ENCODE results near the gene OLFML2B. TPM values are rescaled to one million over a fixed set of nuclear protein-coding genes. Genes with fewer than 3 reads are reported as not detected.

Gene OLFML2B
- total RNA-seq, 1 donor from 2014 or later, result 17.5 TPM

DNA sequence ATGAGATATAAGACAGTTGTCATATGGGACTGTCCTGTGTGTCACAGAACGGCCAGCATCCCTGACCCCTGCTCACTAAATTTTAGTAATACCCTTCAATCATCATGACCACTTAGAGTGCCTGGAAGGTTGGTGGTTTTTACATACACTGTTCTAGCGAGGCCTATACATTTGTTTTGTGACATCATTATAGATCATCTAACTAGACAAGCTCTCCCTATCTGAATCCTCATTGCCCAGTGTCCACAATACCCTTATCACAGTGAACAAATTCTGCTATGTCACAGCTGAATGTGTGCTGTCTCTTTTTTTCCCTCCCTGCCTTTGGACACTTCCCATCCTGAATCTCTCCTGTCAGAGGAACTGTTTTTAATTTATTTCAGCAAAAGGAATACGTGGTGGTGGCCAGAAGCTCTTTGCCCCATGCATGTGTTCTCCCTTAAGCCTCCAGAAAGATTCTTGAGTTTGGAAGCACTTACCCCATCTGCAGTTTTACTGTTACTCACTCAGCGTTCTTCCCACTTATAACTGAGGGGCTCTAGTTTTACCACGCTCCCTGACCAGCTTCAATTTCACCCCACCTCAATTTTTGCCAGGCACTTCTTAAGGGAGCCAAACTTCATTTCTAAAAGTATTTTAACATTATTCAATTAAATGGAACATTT lies 70.3 kb downstream of the OLFML2B start:
- Histone ChIP-seq H3K4me1 (peaks cover 13% of the 10 kb centered on the region), H3K36me3 (peaks cover 7% of the 10 kb centered on the region), H3K27me3 (no peaks in the 10 kb centered on the region), H3K27ac (no peak overlapping the region), H3K9me3 (no peaks in the 10 kb centered on the region), H3K4me3 (no peak overlapping the region)
- intact Hi-C loops (cut with DNase I), result no loop called here
- no peak for ATAC-seq
- no peak for DNase-seq
- TF ChIP-seq, protein P1, sequence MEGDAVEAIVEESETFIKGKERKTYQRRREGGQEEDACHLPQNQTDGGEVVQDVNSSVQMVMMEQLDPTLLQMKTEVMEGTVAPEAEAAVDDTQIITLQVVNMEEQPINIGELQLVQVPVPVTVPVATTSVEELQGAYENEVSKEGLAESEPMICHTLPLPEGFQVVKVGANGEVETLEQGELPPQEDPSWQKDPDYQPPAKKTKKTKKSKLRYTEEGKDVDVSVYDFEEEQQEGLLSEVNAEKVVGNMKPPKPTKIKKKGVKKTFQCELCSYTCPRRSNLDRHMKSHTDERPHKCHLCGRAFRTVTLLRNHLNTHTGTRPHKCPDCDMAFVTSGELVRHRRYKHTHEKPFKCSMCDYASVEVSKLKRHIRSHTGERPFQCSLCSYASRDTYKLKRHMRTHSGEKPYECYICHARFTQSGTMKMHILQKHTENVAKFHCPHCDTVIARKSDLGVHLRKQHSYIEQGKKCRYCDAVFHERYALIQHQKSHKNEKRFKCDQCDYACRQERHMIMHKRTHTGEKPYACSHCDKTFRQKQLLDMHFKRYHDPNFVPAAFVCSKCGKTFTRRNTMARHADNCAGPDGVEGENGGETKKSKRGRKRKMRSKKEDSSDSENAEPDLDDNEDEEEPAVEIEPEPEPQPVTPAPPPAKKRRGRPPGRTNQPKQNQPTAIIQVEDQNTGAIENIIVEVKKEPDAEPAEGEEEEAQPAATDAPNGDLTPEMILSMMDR (IDR thresholded peaks at IDR 0.05), result no peak

DNA sequence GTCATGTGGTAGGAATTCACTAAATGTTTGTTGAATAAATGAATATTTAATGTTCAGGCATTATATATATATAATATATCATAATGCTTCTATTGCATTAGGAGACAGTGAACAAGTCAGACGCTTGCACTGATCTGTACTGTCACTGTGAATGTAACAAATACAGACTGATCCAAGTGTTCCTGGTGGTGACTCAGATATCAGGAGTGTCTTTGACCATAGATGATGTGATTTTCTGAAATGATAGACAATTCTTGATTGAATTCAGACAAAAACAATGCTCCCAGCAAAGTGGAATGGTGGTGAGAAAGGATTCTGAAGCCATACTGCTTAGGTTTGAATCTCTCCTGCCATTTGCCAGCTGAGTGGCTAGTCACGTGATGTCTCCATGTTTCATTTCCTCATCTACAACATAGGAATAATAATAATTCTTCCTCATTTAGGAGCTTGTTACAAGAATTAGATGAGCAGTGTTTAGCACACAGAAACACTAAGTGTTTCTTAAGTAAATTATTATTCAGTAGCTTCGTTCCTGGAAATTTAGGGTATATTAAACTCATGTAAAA lies 71.0 kb downstream of the OLFML2B start:
- Histone ChIP-seq H3K27me3 (no peaks in the 10 kb centered on the region), H3K9me3 (no peaks in the 10 kb centered on the region), H3K27ac (no peak overlapping the region), H3K4me3 (no peak overlapping the region), H3K36me3 (peaks cover under 1% of the 10 kb centered on the region), H3K4me1 (peaks cover 13% of the 10 kb centered on the region)
- intact Hi-C loops (cut with DNase I), result no loop called here
- no peak for DNase-seq
- no peak for ATAC-seq
- TF ChIP-seq, protein P1 (IDR thresholded peaks at IDR 0.05), result no peak

DNA sequence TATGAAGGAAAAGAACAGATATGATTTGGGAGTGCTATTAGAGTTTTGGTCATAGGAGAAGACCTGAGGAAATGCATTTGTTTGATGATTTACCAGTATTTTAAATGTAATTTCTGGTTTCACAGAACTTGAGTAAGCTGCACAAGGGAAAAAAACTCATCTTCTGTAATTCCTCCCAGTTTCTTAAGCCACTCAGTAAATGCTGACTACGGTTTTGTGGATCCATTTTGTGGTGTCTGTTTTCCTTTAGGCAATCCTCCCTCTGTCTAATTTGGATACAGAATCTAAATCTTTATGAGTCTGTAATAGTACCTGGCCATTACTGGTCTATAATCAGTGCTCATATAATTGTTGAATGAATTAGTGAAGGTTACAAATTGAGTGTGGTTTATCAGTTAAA lies 72.0 kb downstream of the OLFML2B start:
- H3K4me1 ChIP-seq, result peaks cover 13% of the 10 kb centered on the region
- no peaks in the 10 kb centered on the region for H3K27me3 ChIP-seq
- no peak overlapping the region for H3K4me3 ChIP-seq
- DNase-seq (no peak), ATAC-seq (no peak)
- no peaks in the 10 kb centered on the region for H3K9me3 ChIP-seq
- TF ChIP-seq, protein P1 (IDR thresholded peaks at IDR 0.05), result no peak
- intact Hi-C loops (cut with DNase I), result no loop called here
- no peak overlapping the region for H3K27ac ChIP-seq
- H3K36me3 ChIP-seq, result no peaks in the 10 kb centered on the region

DNA sequence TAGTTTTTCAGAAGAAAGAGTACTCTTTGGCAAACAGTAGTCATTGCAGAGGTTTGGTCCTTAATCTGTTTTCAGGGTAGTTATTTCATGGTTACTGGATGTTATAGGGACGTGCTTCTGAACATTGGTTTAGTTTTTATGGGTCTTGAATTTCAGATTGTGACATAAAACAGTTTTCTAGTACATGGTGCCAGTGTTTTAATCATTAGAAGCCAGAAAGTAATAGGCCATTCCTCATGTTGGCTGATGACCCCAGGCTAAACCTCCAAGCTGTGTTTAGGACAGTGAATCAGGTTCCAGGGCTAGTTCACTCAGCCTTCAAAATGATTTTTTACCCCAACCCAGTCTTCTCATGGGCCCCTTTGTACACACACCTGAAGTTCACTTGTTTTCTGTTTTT lies 73.3 kb downstream of the OLFML2B start:
- H3K9me3 ChIP-seq, result no peaks in the 10 kb centered on the region
- ATAC-seq (no peak), DNase-seq (no peak)
- no peak overlapping the region for H3K4me3 ChIP-seq
- peaks cover 13% of the 10 kb centered on the region for H3K4me1 ChIP-seq
- no peaks in the 10 kb centered on the region for H3K27me3 ChIP-seq
- H3K27ac ChIP-seq, result no peak overlapping the region
- intact Hi-C loops (cut with DNase I), result no loop called here
- TF ChIP-seq, protein P1 (IDR thresholded peaks at IDR 0.05), result no peak
- no peaks in the 10 kb centered on the region for H3K36me3 ChIP-seq

DNA sequence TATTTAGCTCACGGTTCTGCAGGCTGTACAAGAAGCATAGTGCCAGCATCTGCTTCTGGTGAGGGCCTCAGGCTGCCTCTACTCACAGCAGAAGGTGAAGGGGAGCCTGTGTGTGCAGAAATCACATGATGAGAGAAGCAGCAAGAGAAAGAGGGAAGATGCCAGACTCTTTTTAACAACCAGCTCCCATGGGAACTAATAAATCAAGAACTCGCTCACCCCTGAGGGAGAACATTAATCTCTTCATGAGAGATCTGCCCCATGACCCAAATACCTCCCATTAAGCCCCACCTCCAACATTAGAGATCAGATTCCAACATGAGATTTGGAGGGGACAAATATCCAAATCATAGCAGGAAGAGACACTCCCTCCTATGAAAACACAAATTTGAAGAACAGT lies 74.1 kb downstream of the OLFML2B start:
- no peak for DNase-seq
- Histone ChIP-seq H3K9me3 (no peaks in the 10 kb centered on the region), H3K4me1 (peaks cover 13% of the 10 kb centered on the region), H3K4me3 (no peak overlapping the region), H3K27me3 (no peaks in the 10 kb centered on the region), H3K36me3 (peaks cover 4% of the 10 kb centered on the region), H3K27ac (no peak overlapping the region)
- intact Hi-C loops (cut with DNase I), result no loop called here
- no peak for ATAC-seq
- TF ChIP-seq, protein P1 (IDR thresholded peaks at IDR 0.05), result no peak

Data from upper lobe of right lung (tissue), 1 donor.